Neural cell (in vitro differentiated cells): ENCODE results near the gene MPDZ.
A peak's percentile ranks its signal among the peaks of the same experiment; 100 is the strongest.

ENCODE experiments used
- EP300 ChIP-seq: fragments of 450-650 bp; conservative IDR thresholded peaks from 2 replicates; pipeline ENCODE4 v1.6.1; 2014; ENCODE audit warnings: antibody characterized with exemption, mild to moderate bottlenecking, moderate library complexity; ENCODE audit not compliant: poor library complexity, severe bottlenecking
- EZH2 ChIP-seq: fragments of 200-600, 300-800 bp; shearing (Covaris generic), sonication (generic); IDR thresholded peaks from 2 replicates; pipeline ENCODE4 v1.6.1; 2014; ENCODE audit warnings: antibody characterized with exemption, low read length, borderline replicate concordance, mild to moderate bottlenecking; ENCODE audit not compliant: insufficient read depth, poor library complexity, severe bottlenecking
- MXI1 ChIP-seq: fragments of 450-650 bp; conservative IDR thresholded peaks from 2 replicates; pipeline ENCODE4 v1.6.1; 2014; ENCODE audit warnings: antibody characterized with exemption, mild to moderate bottlenecking; ENCODE audit not compliant: poor library complexity, severe bottlenecking
- POLR2AphosphoS5 ChIP-seq: IDR thresholded peaks from 2 replicates; pipeline ENCODE4 v1.6.1; 2012
- RAD21 ChIP-seq: fragments of 450-650 bp; conservative IDR thresholded peaks from 2 replicates; pipeline ENCODE4 v1.6.1; 2014; ENCODE audit warnings: antibody characterized with exemption, mild to moderate bottlenecking, moderate library complexity
- SMC3 ChIP-seq: fragments of 450-650 bp; conservative IDR thresholded peaks from 2 replicates; pipeline ENCODE4 v1.6.1; 2014; ENCODE audit warnings: antibody characterized with exemption, mild to moderate bottlenecking, moderate library complexity; ENCODE audit not compliant: poor library complexity
- TAF1 ChIP-seq: IDR thresholded peaks from 2 replicates; pipeline ENCODE4 v1.6.1; 2012; ENCODE audit warnings: low read depth
- TF ChIP-seq, protein P1 (sequence below): fragments of 450-650 bp; IDR thresholded peaks from 2 replicates; pipeline ENCODE4 v1.5.1; 2014; ENCODE audit warnings: antibody characterized with exemption, mild to moderate bottlenecking, moderate library complexity; ENCODE audit not compliant: poor library complexity, severe bottlenecking
- TF ChIP-seq, protein P2 (sequence below): IDR thresholded peaks from 2 replicates; pipeline ENCODE4 v1.6.1; 2012; ENCODE audit warnings: borderline replicate concordance

DNA sequence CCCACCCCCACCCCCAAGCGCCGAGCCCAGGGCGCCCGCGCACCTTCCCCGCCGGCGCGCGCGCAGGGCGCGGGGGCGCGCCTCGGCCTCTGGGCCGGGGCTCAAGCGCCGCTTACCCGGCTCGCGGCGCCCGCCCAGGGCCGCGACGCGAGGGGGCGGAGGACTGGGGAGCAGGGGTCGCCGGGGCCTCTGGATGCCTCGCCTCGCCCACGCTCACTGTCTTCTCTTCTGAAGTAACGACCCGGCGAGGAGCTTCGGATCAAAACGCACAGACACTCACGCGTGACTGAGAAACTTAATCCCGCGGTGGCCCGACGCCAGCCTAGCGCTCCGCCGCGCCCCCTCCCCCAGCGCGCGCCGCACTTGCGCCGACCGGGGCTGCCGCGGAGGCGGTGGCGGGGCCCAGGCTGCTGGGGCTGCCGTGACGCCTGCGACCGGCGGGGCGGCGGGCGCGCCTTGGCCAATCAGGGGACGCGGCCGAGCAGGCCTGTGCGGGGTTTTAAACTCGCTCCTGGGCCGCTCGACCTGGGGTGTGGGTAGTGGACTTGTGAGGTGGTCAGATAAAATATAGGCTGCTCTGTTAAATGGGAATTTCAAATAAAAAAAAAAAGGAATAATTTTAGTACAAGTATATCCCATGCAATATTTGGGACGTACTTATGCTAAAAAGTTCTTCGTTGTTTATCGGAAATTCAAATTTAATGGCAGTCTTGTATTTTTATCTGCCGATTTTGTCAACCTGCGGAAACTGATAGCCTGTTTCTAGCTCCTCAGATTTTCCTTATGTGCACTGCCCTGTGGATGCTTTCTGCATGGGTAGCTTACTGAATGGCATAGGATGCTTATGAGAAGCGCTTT is at the start of gene MPDZ:
- TF ChIP-seq, protein P1, sequence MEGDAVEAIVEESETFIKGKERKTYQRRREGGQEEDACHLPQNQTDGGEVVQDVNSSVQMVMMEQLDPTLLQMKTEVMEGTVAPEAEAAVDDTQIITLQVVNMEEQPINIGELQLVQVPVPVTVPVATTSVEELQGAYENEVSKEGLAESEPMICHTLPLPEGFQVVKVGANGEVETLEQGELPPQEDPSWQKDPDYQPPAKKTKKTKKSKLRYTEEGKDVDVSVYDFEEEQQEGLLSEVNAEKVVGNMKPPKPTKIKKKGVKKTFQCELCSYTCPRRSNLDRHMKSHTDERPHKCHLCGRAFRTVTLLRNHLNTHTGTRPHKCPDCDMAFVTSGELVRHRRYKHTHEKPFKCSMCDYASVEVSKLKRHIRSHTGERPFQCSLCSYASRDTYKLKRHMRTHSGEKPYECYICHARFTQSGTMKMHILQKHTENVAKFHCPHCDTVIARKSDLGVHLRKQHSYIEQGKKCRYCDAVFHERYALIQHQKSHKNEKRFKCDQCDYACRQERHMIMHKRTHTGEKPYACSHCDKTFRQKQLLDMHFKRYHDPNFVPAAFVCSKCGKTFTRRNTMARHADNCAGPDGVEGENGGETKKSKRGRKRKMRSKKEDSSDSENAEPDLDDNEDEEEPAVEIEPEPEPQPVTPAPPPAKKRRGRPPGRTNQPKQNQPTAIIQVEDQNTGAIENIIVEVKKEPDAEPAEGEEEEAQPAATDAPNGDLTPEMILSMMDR, result peak; percentile 38
- TF ChIP-seq EZH2, result no peak
- TF ChIP-seq, protein P2, sequence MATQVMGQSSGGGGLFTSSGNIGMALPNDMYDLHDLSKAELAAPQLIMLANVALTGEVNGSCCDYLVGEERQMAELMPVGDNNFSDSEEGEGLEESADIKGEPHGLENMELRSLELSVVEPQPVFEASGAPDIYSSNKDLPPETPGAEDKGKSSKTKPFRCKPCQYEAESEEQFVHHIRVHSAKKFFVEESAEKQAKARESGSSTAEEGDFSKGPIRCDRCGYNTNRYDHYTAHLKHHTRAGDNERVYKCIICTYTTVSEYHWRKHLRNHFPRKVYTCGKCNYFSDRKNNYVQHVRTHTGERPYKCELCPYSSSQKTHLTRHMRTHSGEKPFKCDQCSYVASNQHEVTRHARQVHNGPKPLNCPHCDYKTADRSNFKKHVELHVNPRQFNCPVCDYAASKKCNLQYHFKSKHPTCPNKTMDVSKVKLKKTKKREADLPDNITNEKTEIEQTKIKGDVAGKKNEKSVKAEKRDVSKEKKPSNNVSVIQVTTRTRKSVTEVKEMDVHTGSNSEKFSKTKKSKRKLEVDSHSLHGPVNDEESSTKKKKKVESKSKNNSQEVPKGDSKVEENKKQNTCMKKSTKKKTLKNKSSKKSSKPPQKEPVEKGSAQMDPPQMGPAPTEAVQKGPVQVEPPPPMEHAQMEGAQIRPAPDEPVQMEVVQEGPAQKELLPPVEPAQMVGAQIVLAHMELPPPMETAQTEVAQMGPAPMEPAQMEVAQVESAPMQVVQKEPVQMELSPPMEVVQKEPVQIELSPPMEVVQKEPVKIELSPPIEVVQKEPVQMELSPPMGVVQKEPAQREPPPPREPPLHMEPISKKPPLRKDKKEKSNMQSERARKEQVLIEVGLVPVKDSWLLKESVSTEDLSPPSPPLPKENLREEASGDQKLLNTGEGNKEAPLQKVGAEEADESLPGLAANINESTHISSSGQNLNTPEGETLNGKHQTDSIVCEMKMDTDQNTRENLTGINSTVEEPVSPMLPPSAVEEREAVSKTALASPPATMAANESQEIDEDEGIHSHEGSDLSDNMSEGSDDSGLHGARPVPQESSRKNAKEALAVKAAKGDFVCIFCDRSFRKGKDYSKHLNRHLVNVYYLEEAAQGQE, result no peak
- peak; percentile 39 for TF ChIP-seq EP300
- TF ChIP-seq POLR2AphosphoS5, result peak; percentile 25
- peak; percentile 30 for TF ChIP-seq SMC3
- peak; percentile 29 for TF ChIP-seq RAD21
- peak; percentile 69 for TF ChIP-seq MXI1
- TF ChIP-seq TAF1, result no peak
